Activated CD8-positive, alpha-beta memory T cell treated with anti-CD3 and anti-CD28 coated beads for 48 hours (primary cell): ENCODE measurements around the gene PHF19.
A peak's percentile ranks its signal among the peaks of the same experiment; 100 is the strongest.

Source experiments
- DNase-seq, 3 experiments: peaks; one replicate each; pipeline ENCODE4 v3.0.0-alpha.2; 2020; ENCODE audit warnings: low read depth in 2 of 3, low spot score in 2 of 3

PHF19 gene

GRCh38 chr9:120855827-120856670 is 20.9 kb downstream of the PHF19 start:
- no peak for DNase-seq

GRCh38 chr9:120854596-120855327 is 22.2 kb downstream of the PHF19 start:
- no peak for DNase-seq

- DNase-seq = no peak
Observed at GRCh38 chr9:120853198-120853597, 23.8 kb downstream of the PHF19 start.

- DNase-seq = no peak
Observed at GRCh38 chr9:120852240-120853010, 24.6 kb downstream of the PHF19 start.

GRCh38 chr9:120851449-120851848 is 25.5 kb downstream of the PHF19 start:
- DNase-seq = no peak

- no peak for DNase-seq
Observed at GRCh38 chr9:120850315-120850714, 26.7 kb downstream of the PHF19 start.

GRCh38 chr9:120846906-120847305 is 30.1 kb downstream of the PHF19 start:
- no peak for DNase-seq

- no peak for DNase-seq
Observed at GRCh38 chr9:120846251-120846889, 30.6 kb downstream of the PHF19 start.

- no peak for DNase-seq
Observed at GRCh38 chr9:120845255-120845654, 31.7 kb downstream of the PHF19 start.

- DNase-seq = peak; percentile 77 to 89 (median 88)
Observed at GRCh38 chr9:120842685-120843485, 34.1 kb downstream of the PHF19 start, which contains the start of gene PSMD5. Gene PSMD5 (minus strand): TSS chr9:120842922. CDS start chr9:120842909, 13 bp downstream.

GRCh38 chr9:120841930-120842684 is 34.9 kb downstream of the PHF19 start:
- DNase-seq = peak in 1 of 3 experiments; percentile 14

- no peak for DNase-seq
Observed at GRCh38 chr9:120839146-120839545, 37.8 kb downstream of the PHF19 start.

GRCh38 chr9:120837921-120838320 is 39.1 kb downstream of the PHF19 start:
- DNase-seq = no peak

- no peak for DNase-seq
Observed at GRCh38 chr9:120833325-120833724, 43.7 kb downstream of the PHF19 start.

GRCh38 chr9:120832807-120833206 is 44.2 kb downstream of the PHF19 start:
- DNase-seq = no peak

GRCh38 chr9:120830865-120831264 is 46.1 kb downstream of the PHF19 start:
- DNase-seq = no peak

GRCh38 chr9:120830151-120830550 is 46.8 kb downstream of the PHF19 start:
- no peak for DNase-seq

GRCh38 chr9:120829650-120830049 is 47.3 kb downstream of the PHF19 start:
- DNase-seq = no peak

- DNase-seq = no peak
Observed at GRCh38 chr9:120820095-120820494, 56.9 kb downstream of the PHF19 start.
